ENCODE data around the gene TMEM213.

GRCh38 chr7:138750901-138751464, 46.8 kb upstream of the TMEM213 start:
- TF ChIP-seq CTCF (conservative IDR thresholded peaks at IDR 0.05; ENCODE audit: low read length) (no peak), EZH2phosphoT487 (IDR thresholded peaks at IDR 0.05; ENCODE audit: borderline replicate concordance) (no peak)
